ENCODE measurements around the gene ZFP92.

DNA sequence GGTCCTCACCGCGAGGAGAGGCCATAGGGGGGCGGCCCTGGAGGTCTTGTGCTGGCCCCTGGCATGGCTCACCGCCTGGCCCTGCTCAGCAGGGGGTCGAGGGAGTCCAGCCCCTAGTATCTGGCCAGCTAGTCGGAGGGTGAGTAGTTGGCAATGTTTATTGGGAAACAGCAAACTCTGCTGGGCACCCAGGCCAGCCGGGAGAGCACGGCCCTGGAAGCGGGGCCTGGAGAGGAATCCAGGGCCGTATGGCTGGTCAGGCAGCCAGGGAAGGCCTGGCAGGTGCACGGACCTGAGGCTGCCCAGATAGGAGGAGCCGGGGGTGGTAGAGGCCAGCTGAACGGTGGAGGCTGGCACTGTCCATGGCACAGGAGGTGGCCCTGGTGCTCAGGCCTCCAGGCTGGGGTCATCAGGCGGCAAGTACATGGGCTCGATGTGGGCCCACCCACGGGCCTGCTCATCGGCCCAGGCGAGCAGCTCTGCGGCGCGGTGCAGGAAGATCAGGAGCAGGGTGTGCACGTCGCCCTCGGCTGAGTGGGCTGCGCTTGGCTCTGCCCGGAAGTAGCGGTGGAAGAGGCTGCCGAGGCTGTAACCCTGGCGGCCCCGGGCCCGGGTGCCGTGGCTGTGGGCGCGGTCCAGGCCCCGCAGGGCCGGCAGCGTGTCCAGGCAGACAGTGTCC is 33.2 kb downstream of the ZFP92 start:
- TF ChIP-seq, protein P1, sequence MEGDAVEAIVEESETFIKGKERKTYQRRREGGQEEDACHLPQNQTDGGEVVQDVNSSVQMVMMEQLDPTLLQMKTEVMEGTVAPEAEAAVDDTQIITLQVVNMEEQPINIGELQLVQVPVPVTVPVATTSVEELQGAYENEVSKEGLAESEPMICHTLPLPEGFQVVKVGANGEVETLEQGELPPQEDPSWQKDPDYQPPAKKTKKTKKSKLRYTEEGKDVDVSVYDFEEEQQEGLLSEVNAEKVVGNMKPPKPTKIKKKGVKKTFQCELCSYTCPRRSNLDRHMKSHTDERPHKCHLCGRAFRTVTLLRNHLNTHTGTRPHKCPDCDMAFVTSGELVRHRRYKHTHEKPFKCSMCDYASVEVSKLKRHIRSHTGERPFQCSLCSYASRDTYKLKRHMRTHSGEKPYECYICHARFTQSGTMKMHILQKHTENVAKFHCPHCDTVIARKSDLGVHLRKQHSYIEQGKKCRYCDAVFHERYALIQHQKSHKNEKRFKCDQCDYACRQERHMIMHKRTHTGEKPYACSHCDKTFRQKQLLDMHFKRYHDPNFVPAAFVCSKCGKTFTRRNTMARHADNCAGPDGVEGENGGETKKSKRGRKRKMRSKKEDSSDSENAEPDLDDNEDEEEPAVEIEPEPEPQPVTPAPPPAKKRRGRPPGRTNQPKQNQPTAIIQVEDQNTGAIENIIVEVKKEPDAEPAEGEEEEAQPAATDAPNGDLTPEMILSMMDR (IDR thresholded peaks at IDR 0.05 in 8 of 11, conservative IDR thresholded peaks at IDR 0.05 in 3 of 11) = no peak
- TF ChIP-seq POLR2A (IDR thresholded peaks at IDR 0.05) (no peak), POLR2AphosphoS5 (IDR thresholded peaks at IDR 0.05) (no peak)
